Lower lobe of right lung (tissue), 2 donors: Measurements from ENCODE around the gene OR9Q1. TPM values are rescaled to one million over a fixed set of nuclear protein-coding genes. Genes with fewer than 3 reads are reported as not detected.

ENCODE experiments used
- ATAC-seq, 2 donors: fragments of 200-7000 bp; cut with Tn5 transposase; one replicate each; pipeline ENCODE4 v1.9.1; 2020 to 2022; ENCODE audit warnings: mild to moderate bottlenecking in 2 of 2, moderate library complexity in 2 of 2
- DNase-seq: peaks from one replicate; pipeline ENCODE4 v3.0.0-alpha.2; 2020
- H3K27ac ChIP-seq: fragments of 200-600 bp; one replicate; pipeline ENCODE4 v1.8.0; 2022
- H3K27me3 ChIP-seq: fragments of 200-600 bp; one replicate; pipeline ENCODE4 v1.8.0; 2022; ENCODE audit warnings: low read depth
- H3K36me3 ChIP-seq: fragments of 200-600 bp; one replicate; pipeline ENCODE4 v1.8.0; 2022; ENCODE audit warnings: mild to moderate bottlenecking
- H3K4me1 ChIP-seq: fragments of 200-600 bp; one replicate; pipeline ENCODE4 v1.8.0; 2022
- H3K4me3 ChIP-seq: fragments of 200-600 bp; one replicate; pipeline ENCODE4 v1.8.0; 2022; ENCODE audit warnings: mild to moderate bottlenecking
- H3K9me3 ChIP-seq: fragments of 200-600 bp; one replicate; pipeline ENCODE4 v1.8.0; 2022
- CTCF ChIP-seq: fragments of 200-600 bp; IDR thresholded peaks from one replicate; pipeline ENCODE4 v1.8.0; 2022; ENCODE audit warnings: antibody characterized with exemption, mild to moderate bottlenecking
- intact Hi-C: fragments of 100-400 bp; cut with DNase I; formaldehyde crosslinking; loops from one replicate; pipeline ENCODE4 v1.11.0; 2022
- total RNA-seq: library from RNA; stranded (reverse); fragmentation: NEBNext Ultra II Directional; extraction: Animal tissue kit (Norgen Biotek cat#: 25700); gene quantifications from one replicate; pipeline ENCODE4 v1.2.1, GENCODE V29; 2021
- donor health status: DM: no; HTN: yes; CAD: no; lungs with severe emphysema.

OR9Q1 gene
- total RNA-seq, 1 donor from 2014 or later: not detected

GRCh38 chr11:58000699-58001098 lies 23.0 kb upstream of the OR9Q1 start:
- no peak for TF ChIP-seq CTCF
- H3K4me3 ChIP-seq: no peak overlapping the region
- ATAC-seq (no peak), DNase-seq (no peak)
- intact Hi-C loops: no loop called here
- H3K27me3 ChIP-seq: no peaks in the 10 kb centered on the region
- H3K27ac ChIP-seq: no peak overlapping the region
- H3K4me1 ChIP-seq: no peaks in the 10 kb centered on the region
- H3K36me3 ChIP-seq: no peaks in the 10 kb centered on the region
- no peaks in the 10 kb centered on the region for H3K9me3 ChIP-seq

GRCh38 chr11:58003036-58003435 lies 20.6 kb upstream of the OR9Q1 start:
- intact Hi-C loops: no loop called here
- H3K27ac ChIP-seq: no peak overlapping the region

GRCh38 chr11:58003591-58003990 lies 20.1 kb upstream of the OR9Q1 start:
- DNase-seq: no peak
- no peaks in the 10 kb centered on the region for H3K4me1 ChIP-seq
- no peaks in the 10 kb centered on the region for H3K9me3 ChIP-seq
- TF ChIP-seq CTCF: no peak
- H3K4me3 ChIP-seq: no peak overlapping the region
- ATAC-seq: no peak
- H3K27ac ChIP-seq: no peak overlapping the region
- H3K27me3 ChIP-seq: no peaks in the 10 kb centered on the region
- intact Hi-C loops: no loop called here
- no peaks in the 10 kb centered on the region for H3K36me3 ChIP-seq

More at GRCh38 chr11:58003036-58003435, 20.6 kb upstream of the OR9Q1 start:
- DNase-seq (no peak), ATAC-seq (no peak)
- H3K4me3 ChIP-seq: no peak overlapping the region
- no peaks in the 10 kb centered on the region for H3K4me1 ChIP-seq
- no peaks in the 10 kb centered on the region for H3K36me3 ChIP-seq
- no peak for TF ChIP-seq CTCF
- no peaks in the 10 kb centered on the region for H3K9me3 ChIP-seq
- no peaks in the 10 kb centered on the region for H3K27me3 ChIP-seq

GRCh38 chr11:58004664-58005063 lies 19.0 kb upstream of the OR9Q1 start:
- no peak overlapping the region for H3K27ac ChIP-seq
- no peak for DNase-seq
- peak in 1 of 2 donors; percentile 59 for ATAC-seq
- H3K4me3 ChIP-seq: no peak overlapping the region
- H3K9me3 ChIP-seq: no peaks in the 10 kb centered on the region
- H3K27me3 ChIP-seq: no peaks in the 10 kb centered on the region
- H3K36me3 ChIP-seq: no peaks in the 10 kb centered on the region
- intact Hi-C loops: no loop called here
- no peaks in the 10 kb centered on the region for H3K4me1 ChIP-seq
- no peak for TF ChIP-seq CTCF

GRCh38 chr11:58006940-58007339 lies 16.7 kb upstream of the OR9Q1 start:
- Histone ChIP-seq H3K9me3 (no peaks in the 10 kb centered on the region), H3K36me3 (no peaks in the 10 kb centered on the region), H3K4me3 (no peak overlapping the region), H3K27ac (no peak overlapping the region), H3K27me3 (no peaks in the 10 kb centered on the region), H3K4me1 (no peaks in the 10 kb centered on the region)
- intact Hi-C loops: no loop called here
- no peak for DNase-seq
- TF ChIP-seq CTCF: no peak
- ATAC-seq: no peak

GRCh38 chr11:58011771-58012170 lies 11.9 kb upstream of the OR9Q1 start:
- Histone ChIP-seq H3K27ac (no peak overlapping the region), H3K36me3 (no peaks in the 10 kb centered on the region), H3K4me3 (no peak overlapping the region), H3K9me3 (no peaks in the 10 kb centered on the region), H3K4me1 (no peaks in the 10 kb centered on the region), H3K27me3 (no peaks in the 10 kb centered on the region)
- TF ChIP-seq CTCF: no peak
- DNase-seq (no peak), ATAC-seq (no peak)
- intact Hi-C loops: no loop called here
